Naive B cell (primary cell): ENCODE results near the gene GDF11. TPM values are rescaled to one million over a fixed set of nuclear protein-coding genes. Genes with fewer than 3 reads are reported as not detected.

Experiments
- ATAC-seq, 2 donors: fragments of 150-1000 bp; cut with Tn5 transposase; 2 replicates each; pipeline ENCODE4 v1.10.0; 2021; ENCODE audit warnings: low read depth in 2 of 2, mild to moderate bottlenecking in 2 of 2, moderate library complexity in 2 of 2
- DNase-seq: peaks from one replicate; pipeline ENCODE4 v3.0.0; 2022
- H3K27ac Mint-ChIP-seq, 6 donors: one replicate each; pipeline ENCODE4 v1.8.0; 2020 to 2022; ENCODE audit warnings: mild to moderate bottlenecking in 6 of 6, mixed read lengths in 6 of 6, moderate library complexity in 5 of 6, inconsistent platforms in 2 of 6
- H3K27me3 Mint-ChIP-seq, 3 donors: one replicate each; pipeline ENCODE4 v1.8.0; 2021 to 2022; ENCODE audit warnings: mixed read lengths in 3 of 3, mild to moderate bottlenecking in 1 of 3
- H3K36me3 Mint-ChIP-seq, 2 donors: one replicate each; pipeline ENCODE4 v1.8.0; 2020 to 2022; ENCODE audit warnings: mixed read lengths in 2 of 2, inconsistent platforms in 1 of 2, mild to moderate bottlenecking in 1 of 2
- H3K4me1 Mint-ChIP-seq, 3 donors: one replicate each; pipeline ENCODE4 v1.8.0; 2020 to 2022; ENCODE audit warnings: mixed read lengths in 3 of 3, inconsistent platforms in 1 of 3, mild to moderate bottlenecking in 1 of 3, moderate library complexity in 1 of 3
- H3K4me3 Mint-ChIP-seq, 8 donors: one replicate each; pipeline ENCODE4 v1.8.0; 2020 to 2022; ENCODE audit warnings: mild to moderate bottlenecking in 8 of 8, mixed read lengths in 8 of 8, moderate library complexity in 8 of 8, inconsistent platforms in 2 of 8
- H3K9me3 Mint-ChIP-seq, 7 donors: one replicate each; pipeline ENCODE4 v1.8.0; 2020 to 2022; ENCODE audit warnings: mixed read lengths in 7 of 7, mild to moderate bottlenecking in 5 of 7, inconsistent platforms in 2 of 7, moderate library complexity in 1 of 7
- polyA plus RNA-seq, 6 donors: library from polyadenylated mRNA; unstranded; fragments of 300-500 nt; fragmentation: Illumina TruSeq; gene quantifications; one replicate each; pipeline ENCODE4 v1.2.3, GENCODE V29; 2021; ENCODE audit warnings: low read depth in 6 of 6

The GDF11 gene
- polyA plus RNA-seq, 6 donors from 2014 or later = 0.40 to 1.4 (median 0.83) TPM

DNA sequence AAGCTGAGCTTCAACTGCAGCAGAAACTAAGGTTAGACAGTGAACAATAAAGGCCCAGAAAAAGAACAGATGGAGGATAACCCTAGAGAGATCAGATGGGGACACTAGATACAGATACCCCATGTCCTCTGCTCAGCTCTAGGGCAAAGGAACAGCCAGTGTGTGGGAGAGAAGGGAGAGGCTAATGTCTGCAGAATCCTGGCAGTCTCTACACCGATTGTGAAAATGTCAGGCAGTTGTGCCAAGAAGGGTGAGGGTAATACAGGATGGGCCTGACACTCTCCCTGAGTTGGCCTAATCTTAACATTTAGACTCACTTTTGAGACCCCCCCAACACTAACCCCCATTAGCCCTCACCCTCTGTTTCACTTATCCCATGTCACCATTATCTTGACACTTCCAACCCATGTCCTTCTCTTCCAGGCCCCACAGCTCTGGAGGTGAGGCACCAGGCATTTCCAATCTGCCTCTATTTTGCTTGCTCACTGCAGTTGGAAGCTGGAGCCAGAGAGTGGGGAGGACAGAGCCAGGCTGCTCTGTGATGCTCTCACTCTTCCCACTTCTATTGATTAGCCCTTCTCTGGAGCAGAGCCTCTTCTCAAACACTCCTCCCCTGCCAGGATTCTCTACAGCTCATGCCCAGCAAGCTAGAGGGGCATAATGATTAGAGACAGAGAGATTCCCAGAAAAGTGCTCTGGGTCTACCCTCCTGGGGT lies 30.1 kb upstream of the GDF11 start:
- Mint-ChIP-seq H3K4me1 (peaks cover 30 to 43% (median 41%) of the 10 kb centered on the region in 3 donors), H3K4me3 (peak overlapping the region in 1 of 8 donors; percentile 68), H3K9me3 (no peaks in the 10 kb centered on the region), H3K27ac (peak overlapping the region in 1 of 6 donors; percentile 85), H3K36me3 (no peaks in the 10 kb centered on the region), H3K27me3 (peaks cover 12 to 23% (median 14%) of the 10 kb centered on the region in 3 donors)
- DNase-seq (no peak), ATAC-seq (no peak)

DNA sequence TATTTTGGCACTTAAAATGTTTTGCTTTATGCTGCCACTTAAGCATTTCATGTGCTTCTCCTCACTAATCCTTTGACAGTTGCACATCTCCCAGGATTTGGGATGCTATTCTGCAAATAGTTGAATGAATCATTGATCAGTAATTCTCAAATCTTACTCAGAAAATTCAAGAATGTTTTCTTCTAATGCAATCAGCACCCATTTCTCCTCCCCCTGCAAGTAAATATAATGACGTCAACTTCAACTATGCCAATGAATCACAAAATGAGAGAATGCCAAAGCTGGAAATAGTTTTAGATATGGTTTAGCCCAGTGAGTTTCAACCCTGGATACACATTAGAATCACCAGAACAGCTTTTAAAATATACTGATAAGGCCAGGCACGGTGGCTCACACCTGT lies 29.2 kb upstream of the GDF11 start:
- H3K27me3 Mint-ChIP-seq = peaks cover 6 to 14% (median 9%) of the 10 kb centered on the region in 3 donors
- no peaks in the 10 kb centered on the region for H3K36me3 Mint-ChIP-seq
- H3K4me1 Mint-ChIP-seq = peaks cover 30 to 43% (median 41%) of the 10 kb centered on the region in 3 donors
- H3K9me3 Mint-ChIP-seq = no peaks in the 10 kb centered on the region
- H3K4me3 Mint-ChIP-seq = peak overlapping the region in 3 of 8 donors; percentile 32 to 68 (median 45)
- H3K27ac Mint-ChIP-seq = no peak overlapping the region
- DNase-seq (no peak), ATAC-seq (no peak)

DNA sequence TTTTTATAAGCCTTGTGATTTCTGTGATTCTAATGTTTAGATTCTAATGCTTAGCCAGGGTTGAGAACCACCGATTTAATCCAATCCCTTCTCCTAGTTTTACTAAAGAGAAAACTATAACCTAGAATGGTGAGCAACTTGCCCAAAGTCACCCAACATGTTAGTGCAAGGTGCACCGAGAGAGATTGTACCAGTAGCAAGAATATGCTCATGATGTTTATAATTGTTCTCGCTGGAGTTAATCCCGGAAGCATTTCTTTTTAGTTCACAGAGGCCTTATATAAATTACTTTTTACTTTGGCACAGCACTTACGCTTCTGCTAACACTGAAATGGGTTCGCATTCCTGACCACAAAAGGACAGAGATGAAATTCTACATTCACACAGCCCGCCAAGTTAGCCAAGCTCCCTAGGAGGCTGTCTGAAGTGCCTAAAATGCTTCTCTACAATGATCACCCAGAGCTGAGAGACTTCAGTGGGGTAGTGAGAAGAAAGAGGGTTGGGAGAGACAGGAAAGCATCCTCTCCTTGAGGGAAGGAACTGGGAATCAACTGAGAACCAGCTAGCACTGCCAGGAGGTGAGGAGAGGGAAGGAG lies 27.7 kb upstream of the GDF11 start:
- Mint-ChIP-seq H3K36me3 (no peaks in the 10 kb centered on the region), H3K4me1 (peaks cover 25 to 43% (median 40%) of the 10 kb centered on the region in 3 donors), H3K27ac (peak overlapping the region in 5 of 6 donors; percentile 94 to 99 (median 96)), H3K4me3 (peak overlapping the region; percentile 88 to 97 (median 96)), H3K27me3 (no peaks in the 10 kb centered on the region), H3K9me3 (no peaks in the 10 kb centered on the region)
- DNase-seq = no peak
- ATAC-seq = no peak

DNA sequence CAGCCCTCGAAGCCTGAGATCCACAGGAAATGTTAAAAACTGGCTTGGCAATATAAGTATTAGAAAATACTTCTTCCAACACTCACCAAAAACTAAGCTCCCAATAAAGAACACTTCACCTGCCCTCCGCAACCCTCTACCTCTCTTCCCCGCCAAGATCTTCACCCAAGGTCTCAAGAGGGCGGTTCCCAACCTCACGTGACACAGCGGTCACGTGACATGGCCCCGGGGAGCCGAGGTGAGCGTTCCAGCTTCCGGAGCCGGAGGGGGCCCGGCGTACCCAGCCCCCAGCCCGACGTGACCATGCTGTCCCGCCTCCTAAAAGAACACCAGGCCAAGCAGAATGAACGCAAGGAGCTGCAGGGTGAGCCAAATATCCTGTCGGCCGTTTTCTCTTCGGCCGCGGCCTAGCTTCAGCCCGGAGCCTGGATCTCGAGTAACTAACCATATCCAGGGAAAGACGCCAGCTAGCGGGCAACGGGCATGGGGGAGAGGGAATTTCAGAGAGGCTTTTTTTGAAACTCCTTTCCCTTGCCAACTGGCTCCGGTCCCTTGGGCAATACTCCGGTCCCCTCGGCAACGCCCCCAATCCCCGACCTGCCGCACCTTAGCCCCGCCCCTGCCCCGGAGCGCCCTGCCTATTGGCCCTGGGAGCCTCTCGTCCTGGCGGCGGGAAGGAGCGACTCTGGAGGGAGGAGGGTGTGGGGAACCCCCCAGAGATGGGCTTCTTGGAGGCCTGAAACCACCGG lies 26.9 kb upstream of the GDF11 start, which contains the start of gene BLOC1S1:
TSS of gene BLOC1S1 (plus strand) at position 214 of the 749 bp plus-strand sequence. CDS start at position 220, 6 bp downstream.
- peak; percentile 91 to 93 for ATAC-seq
- Mint-ChIP-seq H3K27me3 (no peaks in the 10 kb centered on the region), H3K36me3 (no peaks in the 10 kb centered on the region)

DNA sequence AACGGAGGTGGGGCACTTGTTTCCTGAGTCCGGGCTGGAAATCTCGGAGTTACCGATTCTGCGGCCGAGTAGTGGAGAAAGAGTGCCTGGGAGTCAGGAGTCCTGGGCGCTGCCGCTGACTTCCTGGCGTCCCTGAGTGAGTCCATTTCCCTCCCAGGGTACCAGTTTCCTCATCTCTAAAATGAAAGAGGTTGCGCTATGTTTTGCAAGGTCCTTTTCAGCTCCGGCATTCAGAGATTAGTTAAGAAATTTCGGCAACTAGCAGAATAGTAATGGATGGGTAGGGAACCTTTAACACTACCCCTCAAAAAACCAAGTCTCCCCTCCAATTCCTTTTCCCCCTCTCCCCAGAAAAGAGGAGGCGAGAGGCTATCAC lies 26.4 kb upstream of the GDF11 start:
- ATAC-seq = no peak
- Mint-ChIP-seq H3K27ac (peak overlapping the region; percentile 93 to 99 (median 96)), H3K36me3 (no peaks in the 10 kb centered on the region), H3K9me3 (no peaks in the 10 kb centered on the region), H3K4me1 (peaks cover 25 to 43% (median 40%) of the 10 kb centered on the region in 3 donors), H3K27me3 (no peaks in the 10 kb centered on the region), H3K4me3 (peak overlapping the region; percentile 88 to 97 (median 96))
- no peak for DNase-seq

More for the DNA sequence above, 26.9 kb upstream of the GDF11 start, which contains the start of gene BLOC1S1:
- peak within 1 kb of the TSS; percentile 93 to 99 (median 96) for H3K27ac Mint-ChIP-seq
- H3K4me3 Mint-ChIP-seq = peak within 1 kb of the TSS; percentile 88 to 97 (median 96)
- peak; percentile 87 for DNase-seq
- peaks cover 25 to 43% (median 40%) of the 10 kb centered on the region in 3 donors for H3K4me1 Mint-ChIP-seq
- no peaks in the 10 kb centered on the region for H3K9me3 Mint-ChIP-seq

DNA sequence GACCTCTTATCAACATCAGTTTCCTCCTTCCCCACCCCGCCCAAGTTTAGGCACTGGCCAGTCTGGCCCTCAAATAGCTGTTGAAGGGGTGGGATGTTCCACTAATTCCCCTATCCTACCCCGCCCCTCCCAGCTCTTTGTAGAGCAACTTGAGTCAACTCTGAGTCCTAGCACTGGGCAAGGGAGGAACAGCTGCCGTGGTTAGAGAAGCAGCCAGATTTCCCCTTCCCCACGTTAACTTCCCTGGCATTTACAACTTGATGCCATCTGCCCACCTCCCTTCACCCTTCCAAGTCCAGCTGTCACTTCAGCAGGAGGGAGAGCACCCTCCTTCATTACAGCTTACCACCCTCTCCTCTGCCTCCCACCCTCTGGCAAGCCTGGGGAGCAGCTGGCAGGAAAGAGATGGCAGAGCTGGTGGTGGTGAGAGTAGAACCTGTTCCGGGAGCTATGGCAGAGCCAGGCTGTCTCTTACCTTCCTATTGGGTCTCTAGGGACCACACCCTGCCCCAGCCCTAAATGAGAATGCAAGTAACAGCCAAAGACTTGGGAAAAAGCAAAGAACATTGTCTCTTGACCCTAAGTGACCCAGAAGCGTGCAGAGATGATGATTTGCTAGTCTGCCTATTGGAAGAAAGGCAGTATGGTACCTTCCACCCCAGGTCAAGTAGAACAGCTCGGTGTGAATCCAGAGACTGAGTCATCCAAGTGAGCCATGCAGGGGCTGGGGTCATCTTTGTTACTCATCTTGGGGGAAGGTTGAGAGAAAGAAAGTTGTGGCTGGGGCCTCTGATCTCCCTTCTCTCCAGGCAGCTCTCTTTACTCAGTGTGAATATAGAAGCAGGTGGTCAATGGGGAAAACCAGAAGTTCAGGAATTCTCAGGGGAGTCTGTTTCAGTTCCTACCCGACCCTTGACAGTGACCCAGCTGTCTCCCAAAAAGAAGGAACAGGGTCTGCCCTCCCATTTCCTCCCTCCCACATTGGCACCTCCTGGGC lies 25.6 kb upstream of the GDF11 start:
- DNase-seq (no peak), ATAC-seq (no peak)
- peaks cover 25 to 43% (median 40%) of the 10 kb centered on the region in 3 donors for H3K4me1 Mint-ChIP-seq
- H3K4me3 Mint-ChIP-seq = peak overlapping the region; percentile 88 to 97 (median 96)
- H3K27me3 Mint-ChIP-seq = no peaks in the 10 kb centered on the region
- H3K36me3 Mint-ChIP-seq = no peaks in the 10 kb centered on the region
- H3K27ac Mint-ChIP-seq = peak overlapping the region in 4 of 6 donors; percentile 38 to 96 (median 94)
- no peaks in the 10 kb centered on the region for H3K9me3 Mint-ChIP-seq

DNA sequence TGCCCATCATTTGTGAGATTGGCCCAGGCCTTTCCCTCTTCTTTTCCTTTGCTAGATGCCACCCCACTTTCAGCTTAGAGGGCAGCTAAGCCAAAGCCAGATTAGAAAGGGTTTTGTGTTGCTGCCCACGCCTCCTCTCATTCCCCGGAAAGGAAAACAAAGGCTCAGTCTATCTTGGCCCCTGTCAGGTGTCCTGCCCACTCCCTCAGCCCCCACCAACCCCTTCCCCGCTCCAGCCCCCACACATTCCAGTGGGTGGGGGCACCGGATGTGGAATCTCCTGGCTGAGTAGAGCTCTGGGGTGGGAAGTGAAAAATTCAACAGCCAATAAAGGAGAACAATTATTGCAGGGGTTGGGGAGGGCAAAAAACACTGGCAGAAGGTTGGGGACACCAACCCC lies 24.9 kb upstream of the GDF11 start:
- no peaks in the 10 kb centered on the region for H3K9me3 Mint-ChIP-seq
- ATAC-seq = no peak

DNA sequence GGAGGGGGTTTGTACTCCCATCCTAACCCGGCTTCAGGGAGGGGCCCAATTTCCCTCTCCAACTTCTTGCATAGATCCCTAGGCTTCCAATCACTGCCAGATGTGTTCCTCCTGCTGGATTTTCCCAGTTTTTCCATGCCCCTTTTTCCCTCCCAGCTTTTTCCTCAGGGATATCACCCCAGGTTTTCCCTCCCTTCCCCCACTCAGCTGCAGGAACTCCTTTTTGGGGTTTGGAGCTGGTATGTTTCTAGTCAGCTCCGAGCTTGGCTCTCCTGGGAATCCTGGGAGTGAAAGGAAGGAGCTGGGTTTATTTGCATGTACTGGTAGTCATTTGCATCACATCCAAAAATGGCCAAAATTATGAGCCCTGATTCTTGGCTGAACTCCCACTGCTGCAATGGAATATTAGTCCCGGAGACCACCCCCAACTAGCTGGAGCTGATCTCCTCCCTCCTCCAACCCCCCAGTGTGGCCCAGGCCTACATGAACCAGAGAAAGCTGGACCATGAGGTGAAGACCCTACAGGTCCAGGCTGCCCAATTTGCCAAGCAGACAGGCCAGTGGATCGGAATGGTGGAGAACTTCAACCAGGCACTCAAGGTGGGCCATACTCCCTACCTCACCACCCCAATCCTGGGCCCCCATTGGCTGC lies 24.2 kb upstream of the GDF11 start:
- no peak for DNase-seq
- peaks cover 28 to 43% (median 43%) of the 10 kb centered on the region in 3 donors for H3K4me1 Mint-ChIP-seq
- ATAC-seq = no peak
- peak overlapping the region in 4 of 8 donors; percentile 32 to 97 (median 76) for H3K4me3 Mint-ChIP-seq
- H3K27ac Mint-ChIP-seq = peak overlapping the region in 2 of 6 donors; percentile 28 to 63
- H3K36me3 Mint-ChIP-seq = no peaks in the 10 kb centered on the region
- no peaks in the 10 kb centered on the region for H3K27me3 Mint-ChIP-seq
- no peaks in the 10 kb centered on the region for H3K9me3 Mint-ChIP-seq

More for the DNA sequence above, 24.9 kb upstream of the GDF11 start:
- H3K27ac Mint-ChIP-seq = peak overlapping the region in 2 of 6 donors; percentile 28 to 38
- peaks cover 25 to 43% (median 43%) of the 10 kb centered on the region in 3 donors for H3K4me1 Mint-ChIP-seq
- H3K27me3 Mint-ChIP-seq = no peaks in the 10 kb centered on the region
- H3K4me3 Mint-ChIP-seq = peak overlapping the region in 6 of 8 donors; percentile 15 to 97 (median 80)
- H3K36me3 Mint-ChIP-seq = no peaks in the 10 kb centered on the region
- no peak for DNase-seq

DNA sequence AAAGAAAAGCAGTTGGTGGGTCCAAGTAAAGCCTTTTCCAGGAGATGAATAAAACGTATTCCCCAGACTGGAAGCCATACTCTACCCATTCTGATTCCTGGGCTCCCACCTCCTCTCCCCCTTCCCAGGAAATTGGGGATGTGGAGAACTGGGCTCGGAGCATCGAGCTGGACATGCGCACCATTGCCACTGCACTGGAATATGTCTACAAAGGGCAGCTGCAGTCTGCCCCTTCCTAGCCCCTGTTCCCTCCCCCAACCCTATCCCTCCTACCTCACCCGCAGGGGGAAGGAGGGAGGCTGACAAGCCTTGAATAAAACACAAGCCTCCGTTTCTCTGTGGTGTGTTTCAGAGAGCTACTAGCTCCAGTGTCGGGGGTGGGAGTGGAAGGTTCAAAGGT lies 23.6 kb upstream of the GDF11 start:
- Mint-ChIP-seq H3K36me3 (no peaks in the 10 kb centered on the region), H3K9me3 (no peaks in the 10 kb centered on the region), H3K4me1 (peaks cover 29 to 43% (median 43%) of the 10 kb centered on the region in 3 donors), H3K27me3 (no peaks in the 10 kb centered on the region), H3K4me3 (peak overlapping the region in 3 of 8 donors; percentile 15 to 59 (median 52)), H3K27ac (no peak overlapping the region)
- DNase-seq (no peak), ATAC-seq (no peak)

DNA sequence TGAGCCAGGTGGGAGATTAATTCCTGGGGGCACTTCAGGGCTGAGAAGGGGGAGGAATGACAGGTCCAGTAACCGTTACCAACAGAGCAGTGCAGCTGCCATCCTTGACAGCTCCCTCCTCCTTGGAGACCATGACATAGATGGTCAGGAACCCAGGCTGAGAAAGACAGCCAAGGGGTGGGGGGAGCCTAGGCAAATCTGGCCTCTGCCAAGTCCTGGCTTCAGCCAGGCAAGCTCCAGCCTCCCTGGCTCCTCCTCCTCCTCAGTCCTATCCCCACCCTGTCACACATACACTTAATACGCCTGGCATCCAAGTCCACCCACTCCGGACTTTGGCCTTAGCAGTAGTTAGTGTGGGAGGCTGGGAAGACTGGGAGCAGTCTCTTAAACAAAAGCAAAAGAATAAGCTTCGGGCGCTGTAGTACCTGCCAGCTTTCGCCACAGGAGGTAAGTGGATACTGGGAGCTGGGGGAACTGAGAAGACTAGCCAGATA lies 22.8 kb upstream of the GDF11 start, which contains the start of gene RDH5:
TSS of gene RDH5 (plus strand) at position 323 of the 494 bp plus-strand sequence. CDS start 792 bp downstream, outside the sequence.
- H3K27me3 Mint-ChIP-seq = no peaks in the 10 kb centered on the region
- no peaks in the 10 kb centered on the region for H3K36me3 Mint-ChIP-seq
- peak within 1 kb of the TSS in 4 of 8 donors; percentile 15 to 59 (median 34) for H3K4me3 Mint-ChIP-seq
- no peak for DNase-seq
- H3K4me1 Mint-ChIP-seq = peaks cover 33 to 50% (median 45%) of the 10 kb centered on the region in 3 donors
- no peak for ATAC-seq
- no peaks in the 10 kb centered on the region for H3K9me3 Mint-ChIP-seq
- no peak within 1 kb of the TSS for H3K27ac Mint-ChIP-seq

DNA sequence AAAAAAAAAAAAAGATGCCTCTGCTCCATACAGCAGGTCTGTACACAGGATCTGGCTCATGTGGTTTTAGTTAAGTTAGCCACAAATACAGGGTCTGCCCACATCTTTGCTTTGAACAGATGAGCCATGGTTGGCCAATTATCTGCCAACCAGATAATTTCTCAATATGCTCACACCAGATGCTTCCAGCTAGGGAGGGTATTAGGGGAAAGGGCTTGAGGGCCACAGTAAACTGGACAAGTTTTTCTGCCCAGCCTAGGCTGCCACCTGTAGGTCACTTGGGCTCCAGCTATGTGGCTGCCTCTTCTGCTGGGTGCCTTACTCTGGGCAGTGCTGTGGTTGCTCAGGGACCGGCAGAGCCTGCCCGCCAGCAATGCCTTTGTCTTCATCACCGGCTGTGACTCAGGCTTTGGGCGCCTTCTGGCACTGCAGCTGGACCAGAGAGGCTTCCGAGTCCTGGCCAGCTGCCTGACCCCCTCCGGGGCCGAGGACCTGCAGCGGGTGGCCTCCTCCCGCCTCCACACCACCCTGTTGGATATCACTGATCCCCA lies 22.0 kb upstream of the GDF11 start:
- H3K9me3 Mint-ChIP-seq = no peaks in the 10 kb centered on the region
- peaks cover 26 to 50% (median 45%) of the 10 kb centered on the region in 3 donors for H3K4me1 Mint-ChIP-seq
- no peak overlapping the region for H3K27ac Mint-ChIP-seq
- peak overlapping the region in 1 of 8 donors; percentile 59 for H3K4me3 Mint-ChIP-seq
- no peaks in the 10 kb centered on the region for H3K27me3 Mint-ChIP-seq
- no peak for ATAC-seq
- no peak for DNase-seq
- H3K36me3 Mint-ChIP-seq = no peaks in the 10 kb centered on the region
